Fibroblast of lung (primary cell): ENCODE results near the gene LDLRAD4. TPM values are rescaled to one million over a fixed set of nuclear protein-coding genes. Genes with fewer than 3 reads are reported as not detected.

Experiments
- DNase-seq, 2 donors: peaks; one replicate each; pipeline versions ENCODE4 v3.0.0 to v3.0.0-alpha.2; 2010; ENCODE audit warnings: low read depth in 2 of 2
- H2AFZ ChIP-seq: 2 replicates; pipeline ENCODE4 v1.5.1; 2012; ENCODE audit warnings: low read length, control low read depth, inconsistent platforms
- H3K27ac ChIP-seq: 2 replicates; pipeline ENCODE4 v1.5.1; 2011; ENCODE audit warnings: low read length, control low read depth; ENCODE audit not compliant: insufficient read depth
- H3K27me3 ChIP-seq: 2 replicates; pipeline ENCODE4 v1.5.1; 2011; ENCODE audit warnings: mild to moderate bottlenecking, low read length; ENCODE audit not compliant: control insufficient read depth, insufficient read depth
- H3K36me3 ChIP-seq: 2 replicates; pipeline ENCODE4 v1.5.1; 2011; ENCODE audit warnings: low read length; ENCODE audit not compliant: control insufficient read depth, insufficient read depth
- H3K4me1 ChIP-seq: 2 replicates; pipeline ENCODE4 v1.5.1; 2011; ENCODE audit warnings: low read length; ENCODE audit not compliant: control insufficient read depth, insufficient read depth; ENCODE audit errors: extremely low read depth
- H3K4me2 ChIP-seq: 2 replicates; pipeline ENCODE4 v1.5.1; 2011; ENCODE audit warnings: low read length, control low read depth; ENCODE audit not compliant: insufficient read depth; ENCODE audit errors: extremely low read depth
- H3K4me3 ChIP-seq, 4 experiments: fragments of 200-600 bp in 1 of 4; sonication (generic) in 1 of 4; replicated peaks in 1 of 4; 2 replicates each; pipeline ENCODE4 v1.5.1; 2011 to 2016; ENCODE audit warnings: low read length in 4 of 4, low read depth in 3 of 4, mild to moderate bottlenecking in 3 of 4, control low read depth in 2 of 4, inconsistent platforms in 1 of 4, mixed read lengths in 1 of 4; ENCODE audit not compliant: insufficient read depth in 1 of 4; ENCODE audit errors: control extremely low read depth in 1 of 4
- H3K79me2 ChIP-seq: 2 replicates; pipeline ENCODE4 v1.5.1; 2012; ENCODE audit warnings: mild to moderate bottlenecking, low read length, inconsistent platforms; ENCODE audit not compliant: control insufficient read depth, insufficient read depth
- H3K9ac ChIP-seq: 2 replicates; pipeline ENCODE4 v1.5.1; 2011; ENCODE audit warnings: mild to moderate bottlenecking, low read length, control low read depth; ENCODE audit not compliant: insufficient read depth
- H3K9me3 ChIP-seq: 2 replicates; pipeline ENCODE4 v1.5.1; 2012; ENCODE audit warnings: low read depth, low read length; ENCODE audit not compliant: control insufficient read depth, insufficient read depth
- H4K20me1 ChIP-seq: 2 replicates; pipeline ENCODE4 v1.5.1; 2011; ENCODE audit warnings: low read length; ENCODE audit not compliant: control insufficient read depth, insufficient read depth; ENCODE audit errors: extremely low read depth
- CTCF ChIP-seq, 2 donors: IDR thresholded peaks in 1 of 2; conservative IDR thresholded peaks in 1 of 2; 1 replicate in 1 of 2; 2 replicates in 1 of 2; pipeline ENCODE4 v1.5.1; 2011 to 2012; ENCODE audit warnings: low read length in 2 of 2, control low read depth in 1 of 2, inconsistent platforms in 1 of 2, low read depth in 1 of 2, mild to moderate bottlenecking in 1 of 2
- EZH2 ChIP-seq: IDR thresholded peaks from 2 replicates; pipeline ENCODE4 v1.5.1; 2012; ENCODE audit warnings: low read length, control low read depth, mild to moderate bottlenecking; ENCODE audit errors: missing control alignments
- polyA plus RNA-seq, 2 donors: library from polyadenylated mRNA; depleted of rRNA in 1 of 2; stranded (reverse) in 1 of 2; unstranded in 1 of 2; fragments of >200 nt; gene quantifications; 2 replicates each; pipeline ENCODE4 v1.2.1, GENCODE V29; 2011 to 2012; ENCODE audit warnings: missing spikeins in 1 of 2
- total RNA-seq: library from RNA; depleted of rRNA; stranded (reverse); fragments of >200 nt; gene quantifications from 2 replicates; pipeline ENCODE4 v1.2.1, GENCODE V29; 2014

Gene LDLRAD4
- total and polyA plus RNA-seq, 2 donors (not counting 1 experiment from before 2014, with no cell fraction given) = not detected

GRCh38 chr18:13555865-13556264 lies 337.3 kb downstream of the LDLRAD4 start:
- Histone ChIP-seq H3K36me3 (no peaks in the 10 kb centered on the region), H2AFZ (no peak overlapping the region), H3K9me3 (no peaks in the 10 kb centered on the region), H3K79me2 (no peaks in the 10 kb centered on the region), H3K4me1 (no peaks in the 10 kb centered on the region), H3K27ac (no peak overlapping the region), H4K20me1 (no peaks in the 10 kb centered on the region), H3K9ac (no peak overlapping the region), H3K27me3 (no peaks in the 10 kb centered on the region), H3K4me3 (no peak overlapping the region), H3K4me2 (no peak overlapping the region)
- no peak for DNase-seq
- TF ChIP-seq EZH2 = no peak
- no peak for TF ChIP-seq CTCF (conservative IDR thresholded peaks at IDR 0.05 in 1 of 2, IDR thresholded peaks at IDR 0.05 in 1 of 2; ENCODE audit: low read depth in 1 of 2, low read length in 2 of 2)

GRCh38 chr18:13556502-13556901 lies 337.9 kb downstream of the LDLRAD4 start:
- Histone ChIP-seq H3K4me3 (no peak overlapping the region), H3K9ac (no peak overlapping the region), H3K36me3 (no peaks in the 10 kb centered on the region), H3K27me3 (no peaks in the 10 kb centered on the region), H3K9me3 (no peaks in the 10 kb centered on the region), H4K20me1 (no peaks in the 10 kb centered on the region), H3K4me1 (no peaks in the 10 kb centered on the region), H2AFZ (no peak overlapping the region), H3K27ac (no peak overlapping the region), H3K4me2 (no peak overlapping the region), H3K79me2 (no peaks in the 10 kb centered on the region)
- no peak for DNase-seq
- no peak for TF ChIP-seq CTCF (conservative IDR thresholded peaks at IDR 0.05 in 1 of 2, IDR thresholded peaks at IDR 0.05 in 1 of 2; ENCODE audit: low read depth in 1 of 2, low read length in 2 of 2)
- no peak for TF ChIP-seq EZH2

- H3K4me1 ChIP-seq = no peaks in the 10 kb centered on the region
- H3K36me3 ChIP-seq = no peaks in the 10 kb centered on the region
- no peak overlapping the region for H3K27ac ChIP-seq
- H3K79me2 ChIP-seq = no peaks in the 10 kb centered on the region
- H3K4me3 ChIP-seq = no peak overlapping the region
- no peak overlapping the region for H2AFZ ChIP-seq
- no peaks in the 10 kb centered on the region for H3K27me3 ChIP-seq
- H3K9ac ChIP-seq = no peak overlapping the region
- peak; percentile 29 to 41 for DNase-seq
- no peak overlapping the region for H3K4me2 ChIP-seq
- peak; percentile 44 to 60 for TF ChIP-seq CTCF (conservative IDR thresholded peaks at IDR 0.05 in 1 of 2, IDR thresholded peaks at IDR 0.05 in 1 of 2; ENCODE audit: low read depth in 1 of 2, low read length in 2 of 2)
- TF ChIP-seq EZH2 = no peak
- H3K9me3 ChIP-seq = no peaks in the 10 kb centered on the region
- H4K20me1 ChIP-seq = no peaks in the 10 kb centered on the region
Observed at GRCh38 chr18:13558124-13558523, 339.6 kb downstream of the LDLRAD4 start.
